Neural cell (in vitro differentiated cells): ENCODE data around the gene SCN4B. TPM values are rescaled to one million over a fixed set of nuclear protein-coding genes. Genes with fewer than 3 reads are reported as not detected.

Experiments used
- H2AFZ ChIP-seq: fragments of 200-600, 300-800 bp; sonication (generic), shearing (Covaris generic); 2 replicates; pipeline ENCODE4 v1.6.0; 2014; ENCODE audit warnings: low read depth, mild to moderate bottlenecking, antibody characterized with exemption, low read length, moderate library complexity
- H3F3A ChIP-seq: fragments of 200-600 bp; shearing (Covaris generic); 2 replicates; pipeline ENCODE4 v1.6.1; 2016; ENCODE audit warnings: mild to moderate bottlenecking, moderate library complexity, mixed read lengths, antibody characterized with exemption, low read length; ENCODE audit not compliant: insufficient read depth, poor library complexity, severe bottlenecking
- H3K27ac ChIP-seq: fragments of 200-600, 300-800 bp; sonication (generic), shearing (Covaris generic); 2 replicates; pipeline ENCODE4 v1.5.1; 2014; ENCODE audit warnings: mild to moderate bottlenecking, low read length, moderate library complexity
- H3K27me3 ChIP-seq: fragments of 300-800, 200-600 bp; sonication (generic), shearing (Covaris generic); 2 replicates; pipeline ENCODE4 v1.6.0; 2014; ENCODE audit warnings: mild to moderate bottlenecking, low read depth, low read length, moderate library complexity; ENCODE audit not compliant: insufficient read depth
- H3K36me3 ChIP-seq: fragments of 300-800, 200-600 bp; sonication (generic), shearing (Covaris generic); 2 replicates; pipeline ENCODE4 v1.5.1; 2014; ENCODE audit warnings: mild to moderate bottlenecking, antibody characterized with exemption, low read length, moderate library complexity; ENCODE audit not compliant: insufficient read depth
- H3K4me2 ChIP-seq: fragments of 300-800, 200-600 bp; sonication (generic), shearing (Covaris generic); 2 replicates; pipeline ENCODE4 v1.6.0; 2014; ENCODE audit warnings: mild to moderate bottlenecking, low read length
- H3K4me3 ChIP-seq: fragments of 300-800, 200-600 bp; sonication (generic), shearing (Covaris generic); 2 replicates; pipeline ENCODE4 v1.5.1; 2014; ENCODE audit warnings: mild to moderate bottlenecking, low read length, moderate library complexity
- H3K79me2 ChIP-seq: fragments of 200-600 bp; shearing (Covaris generic); replicated peaks from 2 replicates; pipeline ENCODE4 v1.6.0; 2014; ENCODE audit warnings: mild to moderate bottlenecking, low read length, moderate library complexity; ENCODE audit not compliant: insufficient read depth
- H3K9ac ChIP-seq: fragments of 300-800, 200-600 bp; sonication (generic), shearing (Covaris generic); 2 replicates; pipeline ENCODE4 v1.6.1; 2016; ENCODE audit warnings: mild to moderate bottlenecking, low read length, mixed read lengths
- H3K9me2 ChIP-seq: fragments of 200-600 bp; shearing (Covaris generic); 2 replicates; pipeline ENCODE4 v1.6.1; 2016; ENCODE audit warnings: mild to moderate bottlenecking, low read length, mixed read lengths; ENCODE audit not compliant: insufficient read depth
- H3K9me3 ChIP-seq: fragments of 200-600, 300-800 bp; sonication (generic), shearing (Covaris generic); 2 replicates; pipeline ENCODE4 v1.6.1; 2016; ENCODE audit warnings: mild to moderate bottlenecking, mixed run types, low read length, moderate library complexity, mixed read lengths
- H4K20me1 ChIP-seq: fragments of 200-600 bp; shearing (Covaris generic); 2 replicates; pipeline ENCODE4 v1.6.1; 2016; ENCODE audit warnings: mild to moderate bottlenecking, mixed run types; ENCODE audit not compliant: insufficient read depth
- EP300 ChIP-seq: fragments of 450-650 bp; conservative IDR thresholded peaks from 2 replicates; pipeline ENCODE4 v1.6.1; 2014; ENCODE audit warnings: antibody characterized with exemption, mild to moderate bottlenecking, moderate library complexity; ENCODE audit not compliant: poor library complexity, severe bottlenecking
- EZH2 ChIP-seq: fragments of 200-600, 300-800 bp; shearing (Covaris generic), sonication (generic); IDR thresholded peaks from 2 replicates; pipeline ENCODE4 v1.6.1; 2014; ENCODE audit warnings: antibody characterized with exemption, low read length, borderline replicate concordance, mild to moderate bottlenecking; ENCODE audit not compliant: insufficient read depth, poor library complexity, severe bottlenecking
- MXI1 ChIP-seq: fragments of 450-650 bp; conservative IDR thresholded peaks from 2 replicates; pipeline ENCODE4 v1.6.1; 2014; ENCODE audit warnings: antibody characterized with exemption, mild to moderate bottlenecking; ENCODE audit not compliant: poor library complexity, severe bottlenecking
- POLR2AphosphoS5 ChIP-seq: IDR thresholded peaks from 2 replicates; pipeline ENCODE4 v1.6.1; 2012
- RAD21 ChIP-seq: fragments of 450-650 bp; conservative IDR thresholded peaks from 2 replicates; pipeline ENCODE4 v1.6.1; 2014; ENCODE audit warnings: antibody characterized with exemption, mild to moderate bottlenecking, moderate library complexity
- REST ChIP-seq: IDR thresholded peaks from 2 replicates; pipeline ENCODE4 v1.6.1; 2012; ENCODE audit warnings: borderline replicate concordance
- SMC3 ChIP-seq: fragments of 450-650 bp; conservative IDR thresholded peaks from 2 replicates; pipeline ENCODE4 v1.6.1; 2014; ENCODE audit warnings: antibody characterized with exemption, mild to moderate bottlenecking, moderate library complexity; ENCODE audit not compliant: poor library complexity
- TAF1 ChIP-seq: IDR thresholded peaks from 2 replicates; pipeline ENCODE4 v1.6.1; 2012; ENCODE audit warnings: low read depth
- polyA plus RNA-seq: library from polyadenylated mRNA; depleted of rRNA; stranded (reverse); fragments of >200 nt; gene quantifications from 2 replicates; pipeline ENCODE4 v1.2.3, GENCODE V29; 2014
- TF ChIP-seq, protein P1 (sequence below): fragments of 450-650 bp; IDR thresholded peaks from 2 replicates; pipeline ENCODE4 v1.5.1; 2014; ENCODE audit warnings: antibody characterized with exemption, mild to moderate bottlenecking, moderate library complexity; ENCODE audit not compliant: poor library complexity, severe bottlenecking

SCN4B gene
- polyA plus RNA-seq, 1 donor from 2014 or later, result 0.61 TPM

DNA sequence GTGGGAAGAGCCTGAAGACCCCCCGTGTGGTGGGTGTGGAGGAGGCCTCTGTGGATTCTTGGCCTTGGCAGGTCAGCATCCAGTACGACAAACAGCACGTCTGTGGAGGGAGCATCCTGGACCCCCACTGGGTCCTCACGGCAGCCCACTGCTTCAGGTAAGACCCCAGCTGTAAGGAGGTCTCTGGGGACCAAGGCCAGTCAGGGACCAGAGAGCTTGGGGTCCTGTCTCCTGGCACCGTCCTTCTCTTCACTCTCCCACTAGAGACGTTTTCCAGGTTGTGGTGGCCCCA is 40.9 kb downstream of the SCN4B start:
- H3K79me2 ChIP-seq, result no peaks in the 10 kb centered on the region
- H4K20me1 ChIP-seq, result no peaks in the 10 kb centered on the region
- H3K9ac ChIP-seq, result no peak overlapping the region
- H3K27ac ChIP-seq, result no peak overlapping the region
- H3K9me3 ChIP-seq, result no peaks in the 10 kb centered on the region
- H3F3A ChIP-seq, result no peaks in the 10 kb centered on the region
- H3K4me2 ChIP-seq, result no peak overlapping the region
- H2AFZ ChIP-seq, result no peak overlapping the region
- H3K27me3 ChIP-seq, result no peaks in the 10 kb centered on the region
- TF ChIP-seq TAF1 (no peak), RAD21 (no peak), MXI1 (no peak), REST (no peak), EZH2 (no peak), SMC3 (no peak), POLR2AphosphoS5 (no peak), EP300 (no peak)
- TF ChIP-seq, protein P1, sequence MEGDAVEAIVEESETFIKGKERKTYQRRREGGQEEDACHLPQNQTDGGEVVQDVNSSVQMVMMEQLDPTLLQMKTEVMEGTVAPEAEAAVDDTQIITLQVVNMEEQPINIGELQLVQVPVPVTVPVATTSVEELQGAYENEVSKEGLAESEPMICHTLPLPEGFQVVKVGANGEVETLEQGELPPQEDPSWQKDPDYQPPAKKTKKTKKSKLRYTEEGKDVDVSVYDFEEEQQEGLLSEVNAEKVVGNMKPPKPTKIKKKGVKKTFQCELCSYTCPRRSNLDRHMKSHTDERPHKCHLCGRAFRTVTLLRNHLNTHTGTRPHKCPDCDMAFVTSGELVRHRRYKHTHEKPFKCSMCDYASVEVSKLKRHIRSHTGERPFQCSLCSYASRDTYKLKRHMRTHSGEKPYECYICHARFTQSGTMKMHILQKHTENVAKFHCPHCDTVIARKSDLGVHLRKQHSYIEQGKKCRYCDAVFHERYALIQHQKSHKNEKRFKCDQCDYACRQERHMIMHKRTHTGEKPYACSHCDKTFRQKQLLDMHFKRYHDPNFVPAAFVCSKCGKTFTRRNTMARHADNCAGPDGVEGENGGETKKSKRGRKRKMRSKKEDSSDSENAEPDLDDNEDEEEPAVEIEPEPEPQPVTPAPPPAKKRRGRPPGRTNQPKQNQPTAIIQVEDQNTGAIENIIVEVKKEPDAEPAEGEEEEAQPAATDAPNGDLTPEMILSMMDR, result no peak
- H3K9me2 ChIP-seq, result no peaks in the 10 kb centered on the region
- H3K36me3 ChIP-seq, result no peaks in the 10 kb centered on the region
- no peak overlapping the region for H3K4me3 ChIP-seq

DNA sequence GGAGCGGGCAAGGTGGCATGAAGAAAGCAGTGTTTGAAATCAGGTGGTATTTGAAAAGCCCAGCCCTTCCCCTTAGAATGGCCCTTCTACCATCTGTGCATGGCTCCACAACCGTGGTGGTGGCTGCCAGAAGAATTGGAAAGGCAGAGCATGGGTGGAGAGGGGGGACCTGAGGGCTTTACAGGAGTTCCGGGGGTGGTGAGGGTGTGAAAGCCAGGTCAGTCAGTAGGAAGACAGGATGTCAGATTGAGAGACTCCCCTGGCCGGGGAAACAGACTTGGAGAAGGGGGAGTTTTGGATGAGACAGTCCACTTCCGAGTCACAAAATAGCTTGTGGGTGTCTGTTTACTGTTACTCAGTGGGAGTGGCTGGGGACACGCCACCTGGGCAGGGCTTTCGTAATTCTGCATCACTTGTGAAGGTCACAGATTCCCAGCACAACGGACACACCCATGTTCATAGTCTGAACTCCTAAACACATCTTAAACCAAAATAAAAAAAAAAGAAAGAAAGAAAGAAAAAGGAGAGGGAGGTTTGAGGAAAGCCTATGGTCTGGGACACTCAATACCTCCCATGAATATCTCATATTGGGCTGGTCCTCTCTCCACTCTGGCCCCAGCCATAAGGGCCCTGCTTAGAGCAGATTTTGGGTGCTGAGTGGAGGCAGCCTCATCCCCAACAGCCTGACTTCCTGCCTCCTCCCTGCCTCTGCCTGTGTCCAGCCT is 41.4 kb downstream of the SCN4B start:
- Histone ChIP-seq H3K9ac (no peak overlapping the region), H3K27me3 (no peaks in the 10 kb centered on the region), H3K9me3 (no peaks in the 10 kb centered on the region), H3K4me2 (no peak overlapping the region), H3K4me3 (no peak overlapping the region), H3K36me3 (no peaks in the 10 kb centered on the region), H3F3A (no peaks in the 10 kb centered on the region), H3K79me2 (no peaks in the 10 kb centered on the region), H4K20me1 (no peaks in the 10 kb centered on the region), H3K9me2 (no peaks in the 10 kb centered on the region), H2AFZ (no peak overlapping the region), H3K27ac (no peak overlapping the region)
- TF ChIP-seq EZH2 (no peak), SMC3 (no peak), EP300 (no peak), TAF1 (no peak), POLR2AphosphoS5 (no peak), MXI1 (no peak), REST (no peak), RAD21 (no peak)
- TF ChIP-seq, protein P1, result no peak
